Lung (tissue), 12 donors: Measurements from ENCODE around the gene CRKL. TPM values are rescaled to one million over a fixed set of nuclear protein-coding genes. Genes with fewer than 3 reads are reported as not detected.

Experiments used
- ATAC-seq: fragments of 200-7000 bp; cut with Tn5 transposase; one replicate; pipeline ENCODE4 v1.9.1; 2020; ENCODE audit warnings: moderate number of reproducible peaks; ENCODE audit not compliant: insufficient read depth, low FRiP score
- DNase-seq, 3 donors: peaks; one replicate each; pipeline ENCODE4 v3.0.0-alpha.2; 2013 to 2017
- H3K27ac ChIP-seq, 2 donors: one replicate each; pipeline ENCODE4 v1.5.1; 2013; ENCODE audit warnings: mild to moderate bottlenecking in 2 of 2, moderate library complexity in 2 of 2, control low read depth in 1 of 2, inconsistent platforms in 1 of 2, low read depth in 1 of 2, low read length in 1 of 2
- H3K27me3 ChIP-seq, 3 donors: one replicate each; pipeline ENCODE4 v1.5.1; 2013; ENCODE audit warnings: low read length in 2 of 3; ENCODE audit not compliant: control insufficient read depth in 3 of 3, insufficient read depth in 3 of 3
- H3K36me3 ChIP-seq, 4 donors: one replicate each; pipeline ENCODE4 v1.5.1; 2013; ENCODE audit warnings: low read length in 4 of 4, mild to moderate bottlenecking in 1 of 4, moderate library complexity in 1 of 4; ENCODE audit not compliant: control insufficient read depth in 4 of 4, insufficient read depth in 4 of 4
- H3K4me1 ChIP-seq, 5 donors: one replicate each; pipeline ENCODE4 v1.5.1; 2013; ENCODE audit warnings: low read length in 5 of 5, mild to moderate bottlenecking in 2 of 5, moderate library complexity in 1 of 5; ENCODE audit not compliant: control insufficient read depth in 5 of 5, insufficient read depth in 5 of 5
- H3K4me3 ChIP-seq: one replicate; pipeline ENCODE4 v1.5.1; 2013; ENCODE audit warnings: mild to moderate bottlenecking, control low read depth, moderate library complexity
- H3K9ac ChIP-seq, 2 donors: one replicate each; pipeline ENCODE4 v1.5.1; 2013; ENCODE audit warnings: low read length in 2 of 2, control low read depth in 1 of 2; ENCODE audit not compliant: insufficient read depth in 1 of 2
- H3K9me3 ChIP-seq, 4 donors: one replicate each; pipeline ENCODE4 v1.5.1; 2013; ENCODE audit warnings: low read length in 3 of 4, mild to moderate bottlenecking in 1 of 4, moderate library complexity in 1 of 4; ENCODE audit not compliant: control insufficient read depth in 4 of 4, insufficient read depth in 3 of 4
- CTCF ChIP-seq: IDR thresholded peaks from 2 replicates; pipeline ENCODE4 v1.5.1; 2012; ENCODE audit warnings: mild to moderate bottlenecking; ENCODE audit errors: control extremely low read depth, extremely low read depth
- WGBS, 2 donors: extraction: QIAGEN DNeasy Blood & Tissue Kit; methylation state at CpG; one replicate each; pipeline ENCODE4 v1.1.7; 2013; 5-methylcytosine and 5-hydroxymethylcytosine counted together
- polyA plus RNA-seq, 2 donors: library from polyadenylated mRNA; stranded (reverse); fragments of 200-250 nt; gene quantifications; one replicate each; pipeline ENCODE4 v1.2.1, GENCODE V29; 2013
- total RNA-seq, 2 donors: library from RNA; depleted of rRNA in 1 of 2; stranded (reverse); fragments of >200 nt in 1 of 2; gene quantifications; one replicate each; pipeline ENCODE4 v1.2.1, GENCODE V29; 2014 to 2021
- donor health status: control.
- donor health status: control.
- donor health status: Bipolar disorder and iron deficiency.
- donor health status: healthy.
- donor health status: DM: yes; HTN: yes; CAD: no.

CRKL gene
- total and polyA plus RNA-seq, 4 donors, result 18.3 to 58.6 (median 39.1) TPM

- Histone ChIP-seq H3K36me3 (no peaks in the 10 kb centered on the region), H3K4me3 (no peak overlapping the region), H3K9ac (no peak overlapping the region), H3K4me1 (peaks cover 0 to 17% (median 3%) of the 10 kb centered on the region in 5 donors), H3K9me3 (peaks cover 0 to 3% (median 0%) of the 10 kb centered on the region in 4 donors), H3K27ac (no peak overlapping the region), H3K27me3 (peaks cover 0 to 3% (median 0%) of the 10 kb centered on the region in 3 donors)
- DNase-seq (no peak), ATAC-seq (no peak)
- 82 to 88% methylated on average over 24 of the region's 24 CpGs for WGBS, 2 donors
- no peak for TF ChIP-seq CTCF
Measured at GRCh38 chr22:20976291-20976877, 59.2 kb downstream of the CRKL start.

- Histone ChIP-seq H3K27ac (no peak overlapping the region), H3K36me3 (no peaks in the 10 kb centered on the region), H3K4me1 (peaks cover 0 to 18% (median 5%) of the 10 kb centered on the region in 5 donors), H3K9me3 (peaks cover 0 to 3% (median 0%) of the 10 kb centered on the region in 4 donors), H3K4me3 (no peak overlapping the region), H3K27me3 (peaks cover 0 to 3% (median 0%) of the 10 kb centered on the region in 3 donors), H3K9ac (no peak overlapping the region)
- ATAC-seq (no peak), DNase-seq (no peak)
- TF ChIP-seq CTCF, result no peak
- WGBS, 2 donors, result 84 to 89% methylated on average over 11 of the region's 11 CpGs
Measured at GRCh38 chr22:20977019-20977418, 59.8 kb downstream of the CRKL start.

GRCh38 chr22:20977516-20978170 is 60.4 kb downstream of the CRKL start:
- no peak for ATAC-seq
- H3K27me3 ChIP-seq, result peaks cover 0 to 3% (median 0%) of the 10 kb centered on the region in 3 donors
- no peak for TF ChIP-seq CTCF
- peaks cover 0 to 18% (median 6%) of the 10 kb centered on the region in 5 donors for H3K4me1 ChIP-seq
- H3K9ac ChIP-seq, result no peak overlapping the region
- H3K27ac ChIP-seq, result no peak overlapping the region
- DNase-seq, result no peak
- no peak overlapping the region for H3K4me3 ChIP-seq
- WGBS, 2 donors, result 85 to 88% methylated on average over 17 of the region's 17 CpGs
- H3K36me3 ChIP-seq, result no peaks in the 10 kb centered on the region
- peaks cover 0 to 3% (median 0%) of the 10 kb centered on the region in 4 donors for H3K9me3 ChIP-seq
